GM19240 (cell line): ENCODE data around the gene SMYD3.
"Not testable (repeated sequence)": the region's sequence is repeated elsewhere in the genome, so short reads cannot be mapped to it uniquely, and the experiment has no call there.

Experiments
- DNase-seq: peaks from one replicate; pipeline ENCODE4 v3.0.0; 2011; ENCODE audit warnings: low spot score; ENCODE audit not compliant: insufficient read length

Gene SMYD3

GRCh38 chr1:245997471-245998258 lies 509.4 kb downstream of the SMYD3 start:
- no peak for DNase-seq

- no peak for DNase-seq
Observed at GRCh38 chr1:245996811-245997210, 510.3 kb downstream of the SMYD3 start.

DNA sequence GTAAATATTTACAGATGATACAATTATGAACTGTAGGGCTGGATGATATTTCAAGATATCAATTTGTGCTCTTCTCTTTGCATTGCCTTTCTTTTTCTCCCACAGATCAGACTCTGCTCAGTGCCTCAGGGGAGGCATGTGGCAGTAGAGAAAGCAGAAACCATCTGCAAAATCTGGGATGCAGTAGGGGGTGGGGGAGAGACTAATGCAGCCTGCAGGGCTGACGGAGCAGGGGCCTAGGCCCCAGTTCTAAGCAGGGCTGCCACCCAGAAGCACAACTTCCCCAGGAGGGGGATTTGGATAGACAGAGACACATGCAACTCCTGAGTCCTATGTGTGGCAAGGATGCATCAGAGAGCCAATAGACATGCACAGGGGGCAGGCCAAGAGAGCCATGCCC lies 511.6 kb downstream of the SMYD3 start:
- no peak for DNase-seq

DNA sequence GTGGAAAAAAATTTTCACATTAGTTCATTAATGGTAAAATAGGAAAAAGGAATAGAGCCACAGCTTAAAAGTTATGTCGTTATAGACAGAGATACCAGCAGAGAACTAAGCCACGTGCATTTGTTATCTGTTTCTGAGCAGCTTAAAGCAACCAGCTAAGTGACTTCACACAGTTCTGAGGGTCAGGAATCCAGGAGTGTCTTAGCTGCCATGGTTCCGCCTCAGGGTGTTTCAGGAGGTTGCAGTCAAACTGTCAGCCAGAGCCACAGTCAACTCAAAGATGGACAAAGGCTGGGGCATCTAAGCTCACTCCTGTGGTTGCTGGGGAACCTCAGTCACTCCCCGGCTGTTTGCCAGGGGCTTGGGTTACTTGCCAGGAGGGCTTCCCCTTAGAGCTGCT lies 515.8 kb downstream of the SMYD3 start:
- DNase-seq, result no peak

DNA sequence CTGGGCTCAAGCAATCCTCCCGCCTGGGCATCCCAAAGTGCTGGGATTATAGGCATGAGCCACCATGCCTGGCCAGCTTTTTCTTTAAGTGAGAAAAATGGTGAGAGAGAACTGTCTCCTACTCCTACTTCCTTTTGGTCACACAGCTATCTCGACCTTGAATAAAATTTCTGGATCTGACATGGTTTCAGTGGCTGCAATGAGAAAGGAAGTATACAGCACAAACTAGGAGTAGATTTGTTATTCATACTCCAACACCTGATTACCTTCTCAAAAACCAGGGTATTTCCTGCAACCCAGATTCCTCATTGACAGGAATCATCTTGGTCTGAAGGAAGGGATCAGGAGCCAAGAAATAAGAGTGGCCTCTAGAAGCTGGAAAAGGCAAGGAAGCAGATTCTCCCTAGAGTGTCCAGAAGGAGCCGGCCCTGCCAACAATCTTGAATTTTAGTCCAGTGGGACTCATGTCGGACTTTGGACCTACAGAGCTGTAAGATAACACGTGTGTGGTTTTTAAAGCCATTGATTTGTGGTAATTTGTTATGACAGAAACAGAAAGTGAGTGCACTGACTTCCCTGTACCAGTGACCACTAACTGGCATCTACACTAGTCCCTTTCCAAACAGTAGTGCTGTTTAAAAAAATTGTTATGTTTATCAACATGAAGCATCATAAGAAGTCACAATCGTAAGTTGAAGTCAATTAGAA lies 516.6 kb downstream of the SMYD3 start:
- no peak for DNase-seq

DNA sequence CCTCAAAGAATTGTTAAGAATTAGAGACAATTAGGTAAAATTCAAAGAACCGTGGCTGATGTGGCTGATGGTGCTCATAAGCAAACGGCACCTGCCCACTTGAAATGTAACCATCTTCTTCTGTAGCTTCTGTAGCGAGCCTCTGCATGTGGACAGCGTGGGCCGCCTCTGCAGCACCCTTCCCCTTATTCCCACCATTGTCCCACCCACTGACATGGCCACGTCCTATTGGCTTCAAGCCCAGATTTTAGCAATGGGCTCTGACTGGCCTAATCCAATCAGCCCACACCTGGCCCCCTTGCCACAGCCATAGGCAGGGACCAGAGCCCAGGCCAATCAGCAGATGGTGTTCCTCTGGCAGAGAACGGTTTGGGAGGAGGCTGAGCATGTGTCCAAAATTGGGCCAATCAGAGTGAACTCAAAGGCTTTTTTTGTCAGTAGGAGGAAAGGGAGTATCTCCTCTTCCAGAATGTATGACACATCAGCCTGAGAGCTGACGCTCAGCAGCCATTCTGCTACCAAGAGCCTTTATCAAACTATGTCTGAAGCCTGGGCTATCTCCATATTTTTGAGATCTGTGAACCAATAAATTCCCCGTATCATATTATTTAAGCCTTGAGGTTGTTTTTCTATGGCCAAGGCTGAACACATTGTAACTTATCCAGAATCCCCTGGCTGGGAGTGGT lies 518.5 kb downstream of the SMYD3 start:
- no peak for DNase-seq

GRCh38 chr1:245987997-245988392 lies 519.1 kb downstream of the SMYD3 start:
- DNase-seq, result no peak

- no peak for DNase-seq
Observed at GRCh38 chr1:245987577-245987976, 519.5 kb downstream of the SMYD3 start.

DNA sequence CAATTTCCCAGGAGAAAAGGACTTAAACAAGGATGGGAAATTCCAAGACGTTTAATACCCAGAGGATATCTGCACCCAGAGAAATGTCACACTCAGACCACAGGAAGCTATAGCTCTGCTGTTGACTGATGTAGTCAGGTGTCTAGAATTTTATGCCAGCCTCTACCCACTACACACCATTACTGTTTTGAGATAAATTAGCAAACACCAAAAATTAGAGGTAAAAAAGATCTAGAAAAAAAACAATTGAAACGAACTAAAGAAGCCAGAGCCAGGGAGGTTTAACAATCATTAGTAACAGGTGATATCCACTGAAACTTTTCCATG lies 519.9 kb downstream of the SMYD3 start:
- no peak for DNase-seq

- no peak for DNase-seq
Observed at GRCh38 chr1:245986404-245987218, 520.5 kb downstream of the SMYD3 start.

DNA sequence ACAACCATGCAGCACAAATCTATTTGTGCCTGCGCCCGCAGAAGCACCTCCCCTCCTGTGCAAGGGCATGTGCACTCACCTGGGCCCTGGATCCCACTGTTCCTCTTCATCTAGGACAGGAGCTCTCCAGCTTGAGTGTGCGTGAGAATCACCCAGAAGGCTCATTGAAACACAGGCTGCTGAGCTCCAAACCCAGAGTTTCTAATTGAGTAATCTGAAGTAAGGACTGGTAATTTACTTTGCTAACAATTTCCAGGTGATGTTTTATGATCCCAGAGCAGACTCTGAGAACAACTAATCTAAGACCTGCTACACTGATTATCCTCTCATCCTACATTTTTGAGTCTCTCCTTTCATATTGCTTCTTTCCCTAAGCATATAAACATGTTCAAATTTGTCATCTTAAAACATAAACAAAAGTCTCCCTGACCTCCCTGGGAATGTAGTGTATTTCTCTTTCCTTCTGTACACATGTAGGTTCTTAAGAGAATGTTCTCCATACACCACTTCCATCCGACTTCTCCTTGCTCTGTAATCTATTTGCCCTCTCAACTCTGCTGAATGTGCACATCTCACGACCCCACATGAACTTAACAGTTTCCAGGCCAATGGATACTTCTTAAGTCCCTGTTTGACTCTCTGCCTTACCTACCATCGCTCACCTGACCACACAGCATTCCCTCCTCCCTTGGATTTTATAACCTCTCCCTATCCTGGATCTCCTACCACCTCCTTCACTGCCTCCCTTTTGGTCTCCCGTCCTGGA lies 522.5 kb downstream of the SMYD3 start:
- DNase-seq, result no peak

DNA sequence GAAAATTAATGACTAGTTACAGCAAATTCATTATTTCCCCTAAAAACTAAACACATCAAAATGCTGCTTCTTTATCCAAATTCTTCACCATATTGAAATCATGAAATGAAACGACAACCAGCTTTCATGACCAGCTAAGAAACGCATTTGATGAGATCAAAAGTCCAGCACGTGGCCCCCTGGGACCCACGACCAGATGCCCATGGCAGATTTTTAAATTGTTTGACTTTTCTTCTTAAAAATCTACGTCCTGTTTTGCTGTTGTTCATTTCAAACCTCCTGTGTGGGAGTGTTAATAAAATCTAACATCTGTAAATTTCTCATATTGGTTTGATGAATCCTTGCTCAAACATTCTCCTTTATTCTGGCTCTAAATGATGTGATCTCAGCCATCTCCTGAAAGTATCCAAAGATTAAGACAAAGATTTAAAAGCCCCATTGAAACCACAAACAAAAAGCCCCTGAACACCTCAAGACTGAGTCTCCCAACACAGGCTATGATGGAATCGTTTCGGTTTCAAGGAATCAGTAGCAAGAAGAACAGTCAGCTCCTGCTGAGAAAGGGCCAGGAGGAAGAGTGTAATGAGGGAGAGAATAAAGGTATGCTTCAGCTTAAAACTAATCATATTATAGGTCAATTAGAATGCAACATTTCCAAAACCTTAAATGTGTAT lies 523.6 kb downstream of the SMYD3 start:
- no peak for DNase-seq

DNA sequence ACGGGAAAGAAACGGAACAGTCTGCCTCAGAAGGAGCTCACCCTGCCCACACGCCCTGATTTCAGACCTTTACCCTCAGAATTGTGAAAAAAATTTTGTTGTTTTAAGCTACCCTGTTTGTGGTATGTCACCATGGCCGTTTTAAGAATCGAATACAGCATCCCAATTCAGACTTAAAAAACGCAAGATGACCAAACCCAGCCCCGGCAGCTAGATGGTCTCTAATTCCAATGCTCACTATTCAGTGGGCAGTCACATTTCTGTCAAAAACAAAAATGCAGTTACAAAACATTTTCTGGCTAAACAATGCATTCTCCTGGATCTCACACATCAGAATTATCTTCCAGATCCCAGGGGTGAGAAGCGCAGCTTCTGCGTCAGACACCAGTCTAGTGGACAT lies 527.5 kb downstream of the SMYD3 start:
- DNase-seq, result no peak

- DNase-seq, result no peak
Observed at GRCh38 chr1:245978915-245979314, 528.2 kb downstream of the SMYD3 start.

DNA sequence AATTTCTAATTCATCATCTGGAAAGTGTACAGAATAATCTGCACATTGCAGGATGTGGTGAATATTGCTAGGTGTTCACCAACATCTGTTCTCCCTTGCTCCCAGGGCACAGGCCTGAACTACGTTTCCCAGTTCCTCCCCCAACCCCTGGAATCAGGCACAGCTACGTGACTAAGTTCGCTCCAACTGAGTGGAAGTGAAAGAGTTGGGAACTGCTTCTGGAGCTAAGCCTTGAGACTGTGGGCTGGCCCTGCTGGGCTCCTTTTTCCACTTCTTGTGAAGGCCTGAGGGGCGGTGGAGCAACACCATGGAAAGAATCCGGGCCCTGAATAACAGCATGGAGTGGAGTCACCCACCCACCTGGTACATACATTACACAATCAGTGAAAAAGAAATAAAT lies 534.6 kb downstream of the SMYD3 start:
- no peak for DNase-seq

DNA sequence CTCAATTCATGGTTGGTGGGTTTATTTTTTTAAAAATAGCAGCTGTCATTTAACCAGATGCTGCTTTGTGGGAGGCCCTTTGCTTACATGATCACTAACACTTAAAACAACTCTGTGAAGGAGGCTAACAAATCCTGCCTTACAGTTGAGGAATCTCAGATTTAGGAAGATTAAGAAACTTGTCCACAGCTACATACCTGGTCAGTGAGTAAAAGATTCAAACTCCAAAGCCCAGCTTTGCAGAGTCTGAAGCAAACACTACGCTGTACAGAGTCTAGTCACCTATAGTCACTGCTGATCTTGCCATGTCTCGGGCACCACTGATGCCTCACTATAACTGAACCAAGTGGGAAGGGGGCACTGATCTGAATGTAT lies 535.4 kb downstream of the SMYD3 start:
- no peak for DNase-seq

- not testable (repeated sequence) for DNase-seq
Observed at GRCh38 chr1:245971076-245971710, 535.9 kb downstream of the SMYD3 start.

- DNase-seq, result no peak
Observed at GRCh38 chr1:245969283-245969682, 537.8 kb downstream of the SMYD3 start.

DNA sequence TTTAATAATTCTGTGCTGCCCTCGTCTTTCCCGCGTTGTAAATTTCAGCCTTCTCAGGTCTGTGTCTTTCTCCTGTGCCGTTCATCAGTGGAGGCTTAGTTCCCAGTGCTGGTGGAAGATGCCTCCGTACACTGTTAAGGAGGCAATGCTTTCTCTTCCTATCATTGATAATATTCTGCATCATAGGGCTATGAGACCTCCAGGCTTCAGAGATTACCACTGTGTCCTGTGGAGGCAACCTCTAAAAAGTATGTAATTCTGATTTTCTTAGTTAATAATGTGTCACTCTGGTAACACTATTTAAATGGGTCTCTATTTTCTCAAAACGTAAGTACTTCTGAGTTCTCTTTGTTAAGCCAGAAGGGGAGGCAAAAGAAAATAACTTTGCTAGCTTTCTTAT lies 538.3 kb downstream of the SMYD3 start:
- no peak for DNase-seq

- DNase-seq, result no peak
Observed at GRCh38 chr1:245965398-245965797, 541.7 kb downstream of the SMYD3 start.
